ENCODE measurements around the gene PDZK1.
A peak's percentile ranks its signal among the peaks of the same experiment; 100 is the strongest.
"Not testable (repeated sequence)": the region's sequence is repeated elsewhere in the genome, so short reads cannot be mapped to it uniquely, and the experiment has no call there.

Gene PDZK1

DNA sequence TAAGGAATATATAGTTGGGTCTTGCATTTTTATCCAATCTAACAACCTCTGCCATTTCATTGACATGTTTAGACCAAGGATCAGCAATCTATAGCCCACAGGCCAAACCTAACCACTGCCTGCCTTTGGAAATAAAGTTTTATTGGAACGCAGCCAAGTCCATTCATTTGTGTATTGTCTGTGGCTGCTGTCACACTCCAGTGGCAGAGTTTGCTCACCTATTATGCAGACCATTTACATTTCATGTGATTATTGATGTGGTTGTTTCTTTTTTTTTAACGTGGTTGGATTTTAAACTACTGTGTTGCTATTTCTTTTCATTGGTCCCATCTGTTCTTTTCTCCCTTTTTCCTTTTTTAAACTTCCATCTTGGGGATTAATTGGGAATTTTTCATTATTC, 44.7 kb downstream of the PDZK1 start:
- peak; percentile 4 for DNase-seq (ENCODE audit: low spot score)
- FAIRE-seq, result peak; percentile 94

DNA sequence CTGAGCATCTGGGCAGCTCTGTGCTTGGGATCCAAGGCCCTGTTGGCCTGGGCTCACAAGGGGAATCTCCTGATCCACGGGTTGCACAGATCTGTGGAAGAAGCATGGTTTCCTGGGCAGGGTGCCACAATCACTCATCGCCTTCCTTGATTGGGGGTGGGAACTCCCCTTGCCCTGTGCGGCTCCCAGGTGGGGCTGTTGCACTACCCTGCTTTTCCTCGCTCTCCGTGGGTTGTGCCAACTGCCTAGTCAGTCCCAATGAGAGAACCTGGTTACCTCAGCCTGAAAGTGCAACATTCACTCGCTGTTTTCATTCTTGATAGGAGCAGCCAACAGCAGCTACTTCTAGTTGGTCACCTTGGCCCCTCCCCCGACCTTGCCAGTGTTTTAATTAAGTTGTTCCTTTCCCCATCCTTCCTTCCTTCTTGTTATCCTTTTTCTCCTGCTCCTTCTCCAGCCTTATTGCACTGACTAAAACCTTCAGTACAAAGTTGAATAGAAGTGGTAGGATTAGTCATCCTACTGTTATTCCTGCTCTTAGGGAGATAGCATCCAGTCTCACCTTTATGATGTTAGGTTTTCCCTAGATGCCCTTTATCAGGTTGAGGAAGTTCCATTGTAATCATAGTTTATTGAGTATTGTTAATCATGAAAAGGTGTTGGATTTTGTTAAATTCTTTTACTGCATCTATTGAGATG, 50.8 kb downstream of the PDZK1 start:
- not testable (repeated sequence) for FAIRE-seq; DNase-seq (ENCODE audit: low spot score)

DNA sequence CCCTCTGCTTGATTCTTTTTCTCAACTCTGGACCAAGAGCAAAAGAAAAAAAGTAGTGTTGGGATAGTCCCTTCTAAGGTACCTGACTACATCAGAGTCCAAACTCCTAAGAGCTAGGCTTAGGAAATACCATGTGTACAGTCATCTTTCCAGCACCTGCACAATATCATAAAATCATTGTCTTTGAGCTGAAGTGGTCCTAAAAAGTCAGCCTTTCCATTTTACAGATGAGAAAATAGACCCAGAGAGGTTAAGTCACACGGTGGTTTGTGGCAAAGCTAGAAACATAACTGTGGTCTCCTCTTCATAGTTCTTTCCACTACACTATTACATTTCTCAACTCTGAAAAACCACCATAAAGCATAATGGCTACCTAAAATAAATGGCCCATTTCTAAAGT, 63.2 kb downstream of the PDZK1 start:
- not testable (repeated sequence) for FAIRE-seq; DNase-seq (ENCODE audit: low spot score)

DNA sequence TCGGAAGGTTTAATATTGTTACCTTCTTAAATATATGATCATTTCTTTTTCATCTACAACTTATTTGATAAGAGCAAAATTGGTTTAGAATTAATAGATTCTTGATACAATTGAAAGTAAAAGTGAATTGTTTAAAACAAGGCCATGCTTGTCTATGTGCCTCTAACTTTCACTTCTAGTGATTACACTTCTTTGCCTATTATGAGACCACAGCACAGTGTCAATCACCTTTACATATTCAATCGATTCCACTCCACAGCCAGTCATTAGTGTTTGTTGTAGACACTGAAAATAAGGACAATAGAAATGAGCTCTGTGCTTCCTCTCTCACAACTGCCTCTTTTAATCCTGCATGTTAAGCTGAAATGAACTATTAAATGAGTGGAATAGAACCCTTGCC, 65.3 kb downstream of the PDZK1 start:
- FAIRE-seq; DNase-seq (ENCODE audit: low spot score): not testable (repeated sequence)

DNA sequence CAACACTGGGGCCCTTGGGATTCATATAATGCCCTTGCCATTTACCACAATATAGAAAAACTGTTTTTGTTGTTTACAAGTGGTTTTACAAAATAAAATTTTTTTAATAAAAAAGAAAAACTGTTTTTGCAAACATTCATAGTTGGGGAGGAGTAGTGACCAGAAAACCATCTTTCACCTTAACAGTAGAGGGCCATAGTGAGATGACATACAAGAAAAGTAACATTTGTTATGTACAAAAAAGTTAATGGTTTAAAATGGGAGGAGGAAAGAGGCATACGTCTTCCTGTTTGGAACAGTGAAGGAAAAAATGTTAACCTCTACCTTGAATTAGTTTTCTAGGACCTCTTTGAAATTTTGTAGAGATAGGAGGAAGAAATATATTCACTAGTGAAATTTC, 70.9 kb downstream of the PDZK1 start:
- FAIRE-seq, result peak; percentile 76
- not testable (repeated sequence) for DNase-seq (ENCODE audit: low spot score)

DNA sequence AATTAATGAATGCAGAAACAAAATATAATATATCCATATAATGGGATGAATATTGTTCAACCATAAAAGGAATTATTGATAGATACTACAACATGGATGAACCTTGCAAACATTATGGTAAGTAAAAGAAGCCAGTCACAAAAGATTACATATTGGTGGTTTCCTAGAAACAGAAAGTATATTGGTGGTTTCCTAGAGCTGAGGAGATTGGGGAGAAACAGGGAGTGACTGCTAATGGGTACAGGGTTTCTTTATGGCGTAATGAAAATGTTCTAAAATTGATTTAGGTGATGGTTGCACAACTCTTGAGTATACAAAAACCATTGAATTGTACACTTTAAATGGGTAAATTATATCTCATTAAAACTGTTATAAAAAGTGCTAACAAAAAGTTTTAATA, 85.0 kb downstream of the PDZK1 start:
- DNase-seq (ENCODE audit: low spot score); FAIRE-seq: not testable (repeated sequence)

Measured in RCC 7860 (cell line).